NCI-H1105 treated with DMSO at 0.1 percent for 48 hours (cell line): ENCODE results near the gene ASAH2B.
"Not testable (repeated sequence)": the region's sequence is repeated elsewhere in the genome, so short reads cannot be mapped to it uniquely, and the experiment has no call there.

Experiments used
- DNase-seq: peaks from one replicate; lab custom pipeline; 2025; lab: John Stamatoyannopoulos, UW

ASAH2B gene

DNA sequence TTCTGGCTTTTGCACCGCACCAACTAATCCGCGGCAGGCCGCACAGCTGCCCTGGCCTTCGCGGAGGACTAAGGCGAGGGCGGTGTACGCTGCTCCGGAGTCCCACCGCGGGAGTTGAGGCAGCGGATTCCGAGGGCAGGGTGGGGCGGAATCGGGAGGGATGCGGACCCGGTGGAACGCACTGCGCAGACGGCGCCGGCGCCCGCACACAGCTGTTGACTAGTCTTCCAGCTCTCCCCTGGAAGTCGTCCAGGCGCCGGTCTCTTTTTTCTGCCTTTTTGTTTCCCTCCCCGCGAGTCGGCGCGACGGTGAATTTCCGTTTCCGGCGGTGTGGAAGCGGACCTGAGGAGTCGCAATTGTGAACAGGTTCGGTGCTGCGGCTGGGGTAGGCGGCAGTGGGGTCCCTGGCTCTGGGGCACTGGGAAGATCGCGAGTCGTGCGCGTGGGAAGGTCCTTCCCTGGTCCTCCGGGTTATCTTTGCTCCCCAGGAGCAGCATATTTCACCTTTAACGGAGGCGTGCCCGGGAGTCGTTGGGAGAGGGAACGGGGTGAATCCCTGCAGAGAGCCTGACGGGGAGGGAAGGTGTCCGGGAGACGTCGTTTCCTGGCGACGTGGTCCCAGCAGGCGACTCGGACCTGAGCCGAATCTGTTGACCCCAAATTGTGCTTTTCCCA is at the start of gene ASAH2B:
Gene ASAH2B, plus strand, starts transcription at position 319 of the 675 bp plus-strand sequence. CDS start 5,195 bp downstream, outside the sequence.
- peak; percentile 55 for DNase-seq

DNA sequence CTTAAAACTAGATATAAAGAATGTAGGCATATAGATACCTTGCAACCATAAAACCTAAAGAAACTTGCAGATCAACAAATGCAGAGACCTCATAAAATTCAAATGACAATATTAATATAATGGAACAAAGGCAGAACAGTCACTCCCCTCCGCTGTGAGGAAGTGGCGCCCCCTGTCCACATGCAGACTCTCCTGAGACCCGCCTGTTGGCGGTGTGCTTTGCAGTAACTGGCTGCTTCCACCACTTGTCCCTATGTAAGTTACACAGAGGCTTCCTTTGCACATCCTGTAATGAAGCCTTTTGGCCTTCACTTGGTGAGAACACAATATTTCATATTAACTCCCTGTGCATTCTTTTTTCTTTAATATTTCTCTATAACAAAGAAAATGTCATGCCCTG is 41.9 kb upstream of the ASAH2B start:
- not testable (repeated sequence) for DNase-seq

GRCh38 chr10:50701947-50702346 is 37.8 kb upstream of the ASAH2B start:
- not testable (repeated sequence) for DNase-seq

- DNase-seq, result not testable (repeated sequence)
These were observed 36.7 kb upstream of the ASAH2B start for GRCh38 chr10:50702997-50703396.

DNA sequence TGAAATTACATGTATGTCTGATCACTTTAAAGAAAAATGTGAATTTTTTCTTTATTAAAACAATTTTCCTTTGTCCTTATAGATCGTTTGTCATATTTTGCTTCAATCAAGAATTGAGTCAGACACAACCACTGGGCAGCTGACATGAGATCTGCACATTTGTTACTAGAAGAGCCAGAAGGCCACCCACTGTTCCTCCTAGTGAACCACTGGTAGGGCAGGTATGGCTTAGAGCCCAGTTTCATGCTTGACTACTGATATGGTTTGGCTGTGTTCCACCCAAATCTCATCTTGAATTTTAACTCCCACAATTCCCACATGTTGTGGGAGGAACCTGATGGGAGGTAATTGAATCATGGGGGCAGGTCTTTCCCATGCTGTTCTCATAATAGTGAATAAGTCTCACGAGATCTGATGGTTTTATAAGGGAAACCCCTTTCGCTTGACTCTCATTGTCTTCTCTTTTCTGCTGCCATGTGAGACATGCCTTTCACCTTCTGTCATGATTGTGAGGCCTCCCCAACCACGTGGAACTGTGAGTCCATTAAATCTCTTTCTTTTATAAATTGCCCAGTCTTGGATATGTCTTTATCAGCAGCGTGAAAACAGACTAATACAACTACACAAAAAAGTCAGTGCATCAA is 35.2 kb upstream of the ASAH2B start:
- not testable (repeated sequence) for DNase-seq

- not testable (repeated sequence) for DNase-seq
These were observed 33.7 kb upstream of the ASAH2B start for GRCh38 chr10:50706006-50706405.

GRCh38 chr10:50710241-50710640 is 29.5 kb upstream of the ASAH2B start:
- DNase-seq, result not testable (repeated sequence)

DNA sequence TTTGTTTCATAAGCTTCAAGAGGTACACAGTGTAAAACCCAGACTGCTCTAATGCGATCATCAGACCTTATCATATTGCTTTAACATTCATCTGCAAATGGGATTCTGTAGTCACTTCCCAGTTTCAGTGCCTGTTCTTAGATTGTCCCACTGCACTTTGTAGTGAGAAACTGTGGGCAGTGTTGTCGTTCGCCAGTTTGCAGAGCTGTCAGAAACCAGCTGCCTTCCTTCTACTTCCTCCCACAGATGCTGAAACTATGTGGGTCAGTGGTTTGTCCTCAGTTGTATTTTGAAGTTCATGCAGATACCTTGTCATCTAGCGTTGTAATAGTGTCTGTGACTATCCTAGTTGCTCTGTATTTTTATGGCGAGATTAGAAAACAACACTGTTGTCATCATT is 15.9 kb upstream of the ASAH2B start:
- DNase-seq, result not testable (repeated sequence)

GRCh38 chr10:50728112-50728511 is 11.6 kb upstream of the ASAH2B start:
- not testable (repeated sequence) for DNase-seq

GRCh38 chr10:50738987-50739617 is 634 bp upstream of the ASAH2B start:
- DNase-seq, result not testable (repeated sequence)

GRCh38 chr10:50740293-50740648 is 535 bp downstream of the ASAH2B start:
- peak; percentile 26 for DNase-seq

GRCh38 chr10:50742820-50743219 is 3.1 kb downstream of the ASAH2B start:
- DNase-seq, result not testable (repeated sequence)

GRCh38 chr10:50766774-50767513 is 27.2 kb downstream of the ASAH2B start:
- DNase-seq, result not testable (repeated sequence)

- DNase-seq, result not testable (repeated sequence)
These were observed 32.3 kb downstream of the ASAH2B start for GRCh38 chr10:50772042-50772441.

- DNase-seq, result not testable (repeated sequence)
These were observed 35.1 kb downstream of the ASAH2B start for GRCh38 chr10:50774868-50775267.

DNA sequence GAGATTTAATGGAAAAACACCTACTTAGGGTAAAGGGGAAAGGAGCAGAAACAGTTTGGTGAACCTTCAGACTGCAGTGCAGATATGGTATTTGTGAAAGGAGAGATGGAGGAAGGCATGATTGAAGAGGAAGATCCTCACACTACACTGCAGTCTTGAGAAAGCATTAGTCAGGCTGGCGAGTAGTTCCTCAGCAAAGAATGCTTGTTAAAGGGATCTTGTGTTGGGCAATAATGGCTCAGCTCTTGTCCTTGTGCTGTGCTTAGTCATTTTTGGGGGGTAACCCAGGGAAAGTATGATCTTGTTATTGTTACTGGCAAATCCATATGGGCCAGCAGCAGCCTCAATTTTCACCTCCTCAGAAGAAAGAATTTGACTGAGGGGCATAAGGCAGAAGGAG is 40.3 kb downstream of the ASAH2B start:
- DNase-seq, result not testable (repeated sequence)

GRCh38 chr10:50782017-50782416 is 42.3 kb downstream of the ASAH2B start:
- DNase-seq, result not testable (repeated sequence)

DNA sequence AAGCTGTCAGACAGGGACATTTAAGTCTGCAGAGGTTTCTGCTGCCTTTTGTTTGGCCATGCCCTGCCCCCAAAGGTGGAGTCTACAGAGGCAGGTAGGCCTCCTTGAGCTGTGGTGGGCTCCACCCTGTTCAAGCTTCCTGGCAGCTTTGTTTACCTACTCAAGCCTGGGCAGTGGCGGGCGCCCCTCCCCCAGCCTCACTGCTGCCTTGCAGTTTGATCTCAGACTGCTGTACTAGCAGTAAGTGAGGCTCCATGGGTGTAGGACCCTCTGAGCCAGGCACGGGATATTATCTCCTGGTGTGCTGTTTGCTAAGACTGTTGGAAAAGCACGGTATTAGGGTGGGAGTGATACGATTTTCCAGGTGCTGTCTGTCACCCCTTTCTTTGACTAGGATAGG is 48.2 kb downstream of the ASAH2B start:
- DNase-seq, result not testable (repeated sequence)

DNA sequence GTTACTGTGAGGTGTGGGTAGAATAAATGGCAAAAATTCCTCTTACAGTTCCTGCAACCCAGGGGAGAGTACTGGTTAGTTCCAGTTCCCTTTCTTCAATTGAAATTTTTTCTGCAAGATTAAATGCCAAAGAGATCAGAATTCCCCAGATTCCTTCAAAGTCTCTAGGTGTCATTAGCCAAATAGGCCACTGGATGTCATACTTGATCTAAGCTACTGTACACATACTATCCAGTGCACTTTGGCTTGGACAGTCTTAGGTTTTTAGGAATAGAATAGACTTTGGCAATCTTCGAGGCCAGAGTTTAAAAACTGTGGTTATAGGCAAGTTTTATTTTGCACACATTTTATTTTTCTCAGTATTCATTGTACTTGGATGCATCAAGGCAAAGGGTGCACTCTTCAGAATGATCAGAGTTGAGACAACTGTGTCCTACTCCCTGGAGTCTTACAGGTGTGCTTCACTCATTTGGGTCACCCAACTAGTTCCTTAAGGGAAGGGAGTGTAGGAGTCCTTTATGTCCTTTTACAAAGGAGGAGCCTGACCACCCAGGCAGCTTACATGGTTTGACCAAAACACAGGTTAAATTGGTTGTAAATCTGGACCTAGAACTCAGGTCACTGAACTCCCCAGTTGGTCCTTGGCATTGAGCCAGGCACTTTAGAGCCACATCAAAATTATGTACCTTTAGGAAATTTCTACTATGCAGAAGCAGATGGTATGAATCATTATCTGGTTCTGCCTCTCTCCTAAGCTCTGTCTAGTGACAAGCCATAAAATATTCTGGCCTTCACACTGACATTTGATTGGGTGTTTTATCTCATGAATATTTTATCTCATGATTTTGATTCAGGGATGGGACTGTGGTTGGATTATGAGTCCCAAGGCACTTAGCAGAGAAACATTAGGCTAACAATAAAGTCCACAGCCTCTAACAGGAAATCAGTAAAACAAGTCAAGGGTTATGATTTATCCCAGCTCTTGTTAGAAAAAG is 49.5 kb downstream of the ASAH2B start:
- DNase-seq, result no peak

DNA sequence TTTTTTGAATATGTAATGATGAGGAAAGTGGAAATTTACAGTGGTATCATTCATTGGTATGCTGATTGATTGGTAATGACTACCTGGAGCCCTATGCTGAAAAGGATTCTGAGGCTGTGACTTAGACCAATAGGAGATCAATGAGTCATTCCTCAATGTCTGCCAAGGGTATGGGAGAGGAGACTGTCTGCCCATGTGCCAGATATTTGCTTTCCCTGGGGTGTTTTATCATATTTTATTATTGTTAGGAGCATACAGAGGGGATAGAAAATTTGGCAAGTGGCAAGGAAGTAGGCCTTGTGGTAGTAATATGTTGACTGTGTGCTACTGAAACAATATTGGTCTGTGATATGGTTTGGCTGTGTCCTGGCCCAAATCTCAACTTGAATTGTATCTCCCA is 54.8 kb downstream of the ASAH2B start:
- no peak for DNase-seq

DNA sequence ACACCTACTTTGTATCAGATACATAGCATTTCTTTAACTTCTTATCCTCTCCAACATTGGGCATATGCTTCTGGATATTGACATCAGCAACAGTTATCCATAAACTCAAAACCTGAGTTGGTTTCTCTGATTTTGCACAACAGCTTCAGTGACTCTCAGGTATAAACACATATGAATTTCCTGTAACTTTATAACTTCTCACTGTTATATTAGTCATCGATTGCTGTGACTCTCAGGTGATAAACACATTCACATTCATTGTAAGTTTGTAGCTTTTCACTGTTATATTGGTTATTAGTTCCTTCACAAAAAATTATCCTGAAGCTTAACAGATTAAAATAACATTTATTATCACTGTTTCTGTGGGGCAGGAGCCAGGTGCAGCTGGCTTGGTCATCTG is 57.0 kb downstream of the ASAH2B start:
- DNase-seq, result no peak
